Thyroid gland (tissue), 4 donors: Measurements from ENCODE around the gene EXOC4. TPM values are rescaled to one million over a fixed set of nuclear protein-coding genes. Genes with fewer than 3 reads are reported as not detected.

Source experiments
- DNase-seq, 2 donors: peaks; one replicate each; pipeline ENCODE4 v3.0.0-alpha.2; 2019
- H3K27ac ChIP-seq, 3 donors: fragments of 200-600 bp; sonication (generic); 1 replicate in 2 of 3; 2 replicates in 1 of 3; pipeline ENCODE4 v1.5.1; 2016 to 2019; ENCODE audit warnings: mild to moderate bottlenecking in 1 of 3, moderate library complexity in 1 of 3
- H3K27me3 ChIP-seq: fragments of 200-600 bp; sonication (generic); one replicate; pipeline ENCODE4 v1.5.1; 2019
- H3K36me3 ChIP-seq, 2 donors: fragments of 200-600 bp; sonication (generic); one replicate each; pipeline ENCODE4 v1.5.1; 2016 to 2019
- H3K4me1 ChIP-seq, 2 donors: fragments of 200-600 bp; sonication (generic); one replicate each; pipeline ENCODE4 v1.5.1; 2017 to 2019
- H3K4me3 ChIP-seq, 3 donors: fragments of 200-600 bp; sonication (generic); replicated peaks in 1 of 3; 1 replicate in 2 of 3; 2 replicates in 1 of 3; pipeline ENCODE4 v1.5.1; 2016; ENCODE audit warnings: mild to moderate bottlenecking in 1 of 3
- H3K9me3 ChIP-seq: fragments of 200-600 bp; sonication (generic); one replicate; pipeline ENCODE4 v1.5.1; 2017
- POLR2A ChIP-seq, 2 donors: fragments of 450-650 bp; IDR thresholded peaks; one replicate each; pipeline ENCODE4 v1.6.1; 2017; ENCODE audit warnings: antibody characterized with exemption in 2 of 2, mild to moderate bottlenecking in 2 of 2, moderate library complexity in 1 of 2
- WGBS, 2 donors: methylation state at CpG; one replicate each; pipeline ENCODE4 v1.1.5; 2017; 5-methylcytosine and 5-hydroxymethylcytosine counted together
- intact Hi-C: fragments of 100-400 bp; cut with DNase I; formaldehyde crosslinking; loops from one replicate; pipeline ENCODE4 v1.15.1; 2023
- total RNA-seq, 4 donors: library from RNA; depleted of rRNA; stranded (reverse); fragments of >200 nt; gene quantifications; one replicate each; pipeline ENCODE4 v1.2.3, GENCODE V29; 2016
- TF ChIP-seq, protein P1 (sequence below), 6 experiments: fragments of 200-600 bp in 3 of 6; fragments of 450-650 bp in 3 of 6; sonication (generic) in 3 of 6; IDR thresholded peaks; one replicate each; pipeline ENCODE4 v1.5.1; 2016 to 2019; ENCODE audit warnings: antibody characterized with exemption in 6 of 6, mild to moderate bottlenecking in 2 of 6, inconsistent platforms in 1 of 6, moderate library complexity in 1 of 6

Gene EXOC4
- total RNA-seq, 4 donors from 2014 or later, result 74.0 to 116 (median 107) TPM

DNA sequence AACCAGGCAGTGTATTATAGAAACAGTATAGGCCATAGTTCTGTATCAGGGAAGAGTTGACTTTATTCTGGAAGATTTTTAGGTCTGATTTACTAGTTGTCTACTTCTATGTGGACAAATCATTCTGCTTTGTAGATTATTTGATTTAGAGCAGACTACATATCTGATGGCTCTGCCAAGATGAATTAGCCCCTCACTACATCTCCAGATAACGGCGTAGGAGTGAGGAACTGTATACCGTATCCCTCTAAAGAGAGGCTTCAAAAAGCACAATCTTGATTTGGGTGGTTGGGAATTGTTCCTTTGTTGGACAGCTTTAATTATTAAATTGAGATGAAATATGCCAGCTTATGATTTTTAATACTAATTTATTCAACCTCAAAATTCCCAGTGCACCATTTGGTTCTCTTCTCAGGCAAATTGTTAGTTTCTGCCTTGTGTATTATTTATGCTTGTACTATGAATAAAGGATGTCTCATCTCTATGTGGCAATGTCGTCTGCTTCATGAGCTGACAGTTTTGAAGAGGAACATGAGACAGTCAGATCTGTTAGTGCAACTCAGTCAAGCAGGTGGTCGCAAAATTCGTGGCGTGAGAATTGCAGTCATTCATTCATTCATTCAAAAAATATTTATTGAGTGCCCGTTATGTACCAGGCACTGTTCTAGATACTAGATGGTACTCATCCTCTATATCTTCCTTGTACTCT lies 422.8 kb downstream of the EXOC4 start:
- H3K4me3 ChIP-seq, result no peak overlapping the region
- H3K4me1 ChIP-seq, result no peaks in the 10 kb centered on the region
- 96 to 98% methylated on average over 8 of the region's 8 CpGs for WGBS, 2 donors
- no peak for DNase-seq
- no peak overlapping the region for H3K27ac ChIP-seq
- no peaks in the 10 kb centered on the region for H3K9me3 ChIP-seq
- no peak for TF ChIP-seq POLR2A (IDR thresholded peaks at IDR 0.05)
- TF ChIP-seq, protein P1, sequence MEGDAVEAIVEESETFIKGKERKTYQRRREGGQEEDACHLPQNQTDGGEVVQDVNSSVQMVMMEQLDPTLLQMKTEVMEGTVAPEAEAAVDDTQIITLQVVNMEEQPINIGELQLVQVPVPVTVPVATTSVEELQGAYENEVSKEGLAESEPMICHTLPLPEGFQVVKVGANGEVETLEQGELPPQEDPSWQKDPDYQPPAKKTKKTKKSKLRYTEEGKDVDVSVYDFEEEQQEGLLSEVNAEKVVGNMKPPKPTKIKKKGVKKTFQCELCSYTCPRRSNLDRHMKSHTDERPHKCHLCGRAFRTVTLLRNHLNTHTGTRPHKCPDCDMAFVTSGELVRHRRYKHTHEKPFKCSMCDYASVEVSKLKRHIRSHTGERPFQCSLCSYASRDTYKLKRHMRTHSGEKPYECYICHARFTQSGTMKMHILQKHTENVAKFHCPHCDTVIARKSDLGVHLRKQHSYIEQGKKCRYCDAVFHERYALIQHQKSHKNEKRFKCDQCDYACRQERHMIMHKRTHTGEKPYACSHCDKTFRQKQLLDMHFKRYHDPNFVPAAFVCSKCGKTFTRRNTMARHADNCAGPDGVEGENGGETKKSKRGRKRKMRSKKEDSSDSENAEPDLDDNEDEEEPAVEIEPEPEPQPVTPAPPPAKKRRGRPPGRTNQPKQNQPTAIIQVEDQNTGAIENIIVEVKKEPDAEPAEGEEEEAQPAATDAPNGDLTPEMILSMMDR (IDR thresholded peaks at IDR 0.05), result no peak
- intact Hi-C loops, result no loop called here
- H3K36me3 ChIP-seq, result no peaks in the 10 kb centered on the region
- H3K27me3 ChIP-seq, result no peaks in the 10 kb centered on the region

DNA sequence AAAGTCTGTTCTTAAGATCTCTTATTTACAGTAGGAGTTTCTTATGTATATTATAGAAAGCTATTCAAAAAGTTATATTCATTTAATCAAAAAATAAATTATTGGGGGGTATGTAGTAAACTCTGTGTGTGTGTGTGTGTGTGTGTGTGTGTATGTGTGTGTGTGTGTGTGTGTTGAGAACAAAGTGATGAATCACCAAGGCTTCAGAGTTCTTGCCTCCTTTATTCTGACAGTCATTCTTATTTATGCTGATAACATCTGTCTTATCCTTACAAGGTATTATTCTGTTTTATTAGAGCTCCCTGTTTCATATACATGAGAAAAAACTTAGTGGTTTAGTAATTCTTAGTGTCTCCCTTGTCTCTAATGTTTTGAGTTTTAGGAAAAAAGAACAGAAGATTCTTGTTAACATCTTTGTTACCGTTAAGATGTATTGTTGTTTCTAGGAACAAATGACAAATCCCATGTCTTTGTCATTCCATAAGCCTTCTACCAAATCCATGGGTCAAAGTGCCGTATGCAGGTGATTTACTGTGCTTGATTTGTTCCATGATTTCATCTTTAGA lies 424.0 kb downstream of the EXOC4 start:
- Histone ChIP-seq H3K27ac (no peak overlapping the region), H3K27me3 (no peaks in the 10 kb centered on the region), H3K4me1 (no peaks in the 10 kb centered on the region), H3K9me3 (no peaks in the 10 kb centered on the region), H3K4me3 (no peak overlapping the region), H3K36me3 (no peaks in the 10 kb centered on the region)
- no peak for DNase-seq
- intact Hi-C loops, result no loop called here
- no peak for TF ChIP-seq POLR2A (IDR thresholded peaks at IDR 0.05)
- TF ChIP-seq, protein P1 (IDR thresholded peaks at IDR 0.05), result no peak
- 87 to 93% methylated on average over 2 of the region's 2 CpGs for WGBS, 2 donors

DNA sequence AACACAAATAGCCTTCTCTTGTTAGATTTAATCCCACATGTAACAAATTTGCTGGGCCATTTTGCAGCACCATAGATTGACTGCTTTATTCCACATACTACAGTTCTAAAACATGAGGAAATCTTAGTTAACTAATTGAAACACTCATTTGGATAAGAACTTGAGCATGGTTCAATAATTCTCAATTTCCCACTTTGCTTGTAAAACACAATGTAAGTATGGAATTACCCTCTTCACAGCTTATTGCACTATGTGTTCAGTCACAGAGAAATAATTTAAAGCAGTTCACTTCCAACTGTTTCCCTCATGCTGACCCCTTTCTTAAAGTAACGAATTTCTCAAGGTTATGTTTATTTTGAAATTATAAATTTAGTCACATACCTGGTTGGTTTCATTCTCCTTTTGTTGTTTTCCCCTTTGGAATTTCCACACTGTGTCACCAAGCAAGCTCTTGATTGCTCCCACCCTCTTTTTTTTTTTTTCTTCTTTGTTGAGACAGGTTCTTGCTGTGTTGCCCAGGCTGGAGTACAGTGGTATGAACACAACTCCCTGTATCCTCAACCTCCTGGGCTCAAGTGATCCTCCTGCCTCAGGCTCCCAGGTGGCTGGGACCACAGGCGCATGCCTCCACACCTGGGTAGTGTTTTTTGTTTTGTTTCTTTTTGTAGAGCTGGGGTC lies 425.4 kb downstream of the EXOC4 start:
- Histone ChIP-seq H3K27me3 (no peaks in the 10 kb centered on the region), H3K27ac (no peak overlapping the region), H3K4me1 (no peaks in the 10 kb centered on the region), H3K9me3 (no peaks in the 10 kb centered on the region), H3K4me3 (no peak overlapping the region), H3K36me3 (no peaks in the 10 kb centered on the region)
- no peak for DNase-seq
- TF ChIP-seq, protein P1 (IDR thresholded peaks at IDR 0.05), result no peak
- TF ChIP-seq POLR2A (IDR thresholded peaks at IDR 0.05), result no peak
- 85 to 96% methylated on average over 2 of the region's 2 CpGs for WGBS, 2 donors
- intact Hi-C loops, result no loop called here

DNA sequence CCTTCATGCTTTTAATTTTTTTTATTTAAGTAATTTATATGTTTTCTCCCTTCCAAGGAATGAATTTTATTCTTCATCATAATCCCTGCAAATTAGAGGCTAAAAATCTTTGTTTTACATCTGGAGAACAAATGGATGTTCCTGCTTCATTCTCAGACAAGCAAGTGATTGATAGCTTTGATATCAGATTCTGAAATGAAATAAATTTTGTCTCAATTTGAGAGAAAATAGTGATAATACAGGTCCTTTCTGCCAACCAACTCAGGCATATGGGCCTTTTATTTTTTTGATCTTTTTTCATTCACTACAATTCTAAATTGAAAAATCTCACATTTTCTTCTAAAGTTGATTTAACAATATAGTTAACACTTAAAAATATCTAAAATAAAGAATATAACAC lies 427.1 kb downstream of the EXOC4 start:
- no peak for DNase-seq
- Histone ChIP-seq H3K27me3 (no peaks in the 10 kb centered on the region), H3K4me3 (no peak overlapping the region), H3K36me3 (no peaks in the 10 kb centered on the region), H3K9me3 (no peaks in the 10 kb centered on the region), H3K4me1 (no peaks in the 10 kb centered on the region), H3K27ac (no peak overlapping the region)
- intact Hi-C loops, result no loop called here
- TF ChIP-seq POLR2A (IDR thresholded peaks at IDR 0.05), result no peak
- TF ChIP-seq, protein P1 (IDR thresholded peaks at IDR 0.05), result no peak

DNA sequence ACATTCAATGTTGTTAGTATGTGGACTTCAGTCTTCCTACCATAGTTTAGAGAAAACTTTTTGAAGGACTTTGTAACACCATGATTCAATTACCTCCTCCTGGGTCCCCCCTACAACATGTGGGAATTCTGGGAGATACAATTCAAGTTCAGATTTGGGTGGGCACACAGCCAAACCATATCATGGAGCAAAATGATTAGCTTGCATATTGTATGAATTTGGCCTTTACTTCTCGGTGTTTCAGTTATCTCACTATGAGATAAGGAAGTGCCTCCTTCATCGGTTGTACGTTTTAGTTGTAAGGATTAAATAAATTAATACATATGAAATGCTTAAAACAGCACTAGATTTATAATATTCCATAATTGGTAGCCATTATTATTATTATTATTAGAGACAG lies 428.7 kb downstream of the EXOC4 start:
- Histone ChIP-seq H3K4me1 (no peaks in the 10 kb centered on the region), H3K9me3 (no peaks in the 10 kb centered on the region), H3K27me3 (no peaks in the 10 kb centered on the region), H3K4me3 (no peak overlapping the region), H3K36me3 (no peaks in the 10 kb centered on the region), H3K27ac (no peak overlapping the region)
- intact Hi-C loops, result no loop called here
- 96 to 97% methylated on average over 3 of the region's 3 CpGs for WGBS, 2 donors
- TF ChIP-seq POLR2A (IDR thresholded peaks at IDR 0.05), result no peak
- TF ChIP-seq, protein P1 (IDR thresholded peaks at IDR 0.05), result no peak
- no peak for DNase-seq
